ENCODE data around the gene INSIG1.

The INSIG1 gene

GRCh38 chr7:155346285-155346684 is 48.6 kb downstream of the INSIG1 start:
- no peak for DNase-seq (ENCODE audit: low read depth in 3 of 3, low spot score in 1 of 3)

- DNase-seq (ENCODE audit: low read depth in 3 of 3, low spot score in 1 of 3), result no peak
Observed at GRCh38 chr7:155348806-155349205, 51.1 kb downstream of the INSIG1 start.

- no peak for DNase-seq (ENCODE audit: low read depth in 3 of 3, low spot score in 1 of 3)
Observed at GRCh38 chr7:155349601-155350331, 52.1 kb downstream of the INSIG1 start.

GRCh38 chr7:155351120-155351870 is 53.6 kb downstream of the INSIG1 start:
- DNase-seq (ENCODE audit: low read depth in 3 of 3, low spot score in 1 of 3), result no peak

- no peak for DNase-seq (ENCODE audit: low read depth in 3 of 3, low spot score in 1 of 3)
Observed at GRCh38 chr7:155352076-155352752, 54.5 kb downstream of the INSIG1 start.

- DNase-seq (ENCODE audit: low read depth in 3 of 3, low spot score in 1 of 3), result no peak
Observed at GRCh38 chr7:155352753-155353115, 55.1 kb downstream of the INSIG1 start.

- no peak for DNase-seq (ENCODE audit: low read depth in 3 of 3, low spot score in 1 of 3)
Observed at GRCh38 chr7:155353256-155353897, 55.7 kb downstream of the INSIG1 start.

- DNase-seq (ENCODE audit: low read depth in 3 of 3, low spot score in 1 of 3), result no peak
Observed at GRCh38 chr7:155354371-155355048, 56.8 kb downstream of the INSIG1 start.

GRCh38 chr7:155355176-155355575 is 57.5 kb downstream of the INSIG1 start:
- DNase-seq (ENCODE audit: low read depth in 3 of 3, low spot score in 1 of 3), result no peak

GRCh38 chr7:155355745-155356144 is 58.1 kb downstream of the INSIG1 start:
- no peak for DNase-seq (ENCODE audit: low read depth in 3 of 3, low spot score in 1 of 3)

- DNase-seq (ENCODE audit: low read depth in 3 of 3, low spot score in 1 of 3), result no peak
Observed at GRCh38 chr7:155356323-155357105, 58.8 kb downstream of the INSIG1 start.

- no peak for DNase-seq (ENCODE audit: low read depth in 3 of 3, low spot score in 1 of 3)
Observed at GRCh38 chr7:155357573-155358041, 59.9 kb downstream of the INSIG1 start.

GRCh38 chr7:155358066-155358947 is 60.6 kb downstream of the INSIG1 start:
- DNase-seq (ENCODE audit: low read depth in 3 of 3, low spot score in 1 of 3), result no peak

- DNase-seq (ENCODE audit: low read depth in 3 of 3, low spot score in 1 of 3), result no peak
Observed at GRCh38 chr7:155358948-155359712, 61.5 kb downstream of the INSIG1 start.

Measured in stimulated activated CD4-positive, alpha-beta T cell treated with anti-CD3 and anti-CD28 coated beads, TNF-alpha, amount 100 ng/mL, for 1 hour (primary cell).